ENCODE results near the gene CREB3L2. TPM values are rescaled to one million over a fixed set of nuclear protein-coding genes. Genes with fewer than 3 reads are reported as not detected.

Gene CREB3L2
- total and polyA plus RNA-seq, 7 donors: 2.2 to 14.7 (median 6.7) TPM

DNA sequence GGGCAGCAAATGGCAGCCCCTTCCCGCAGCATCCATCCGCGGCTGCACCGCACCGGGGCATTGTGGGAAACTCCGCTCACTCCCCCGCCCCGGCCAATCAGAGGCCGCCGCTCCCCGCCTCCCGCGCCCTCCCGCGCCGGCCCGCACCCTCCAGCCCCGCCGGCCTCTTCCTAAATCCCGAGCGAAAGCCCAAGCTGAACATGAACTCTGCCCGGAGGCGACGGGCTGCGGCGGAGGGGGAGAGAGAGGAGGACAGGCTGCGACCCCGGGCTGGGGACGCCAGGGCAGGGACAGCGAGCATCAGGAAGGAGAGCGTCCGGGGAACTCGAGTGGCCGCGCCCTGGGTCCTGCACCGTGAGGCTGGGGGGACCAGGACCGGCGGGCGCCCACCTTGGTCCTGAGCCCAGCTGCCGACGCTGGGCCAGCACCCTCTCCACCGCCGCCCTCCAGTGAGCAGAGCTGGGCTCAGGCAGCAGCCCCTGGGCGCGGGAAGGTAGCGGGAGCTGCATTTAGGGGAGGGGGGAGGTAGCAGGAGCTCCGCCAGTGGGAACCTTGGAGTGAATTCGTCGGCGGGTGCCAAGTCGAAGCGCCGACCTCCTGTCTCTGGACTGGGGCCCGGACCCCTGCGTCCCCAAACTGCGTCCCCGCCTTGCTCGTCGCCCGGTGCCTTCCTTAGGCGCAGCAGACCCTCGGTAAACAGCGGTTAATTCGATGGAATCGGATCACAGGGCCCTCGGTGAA is 154.9 kb downstream of the CREB3L2 start, which contains the start of gene DGKI:
DGKI (minus strand) TSS at position 148 of the 741 bp plus-strand sequence.
- Histone ChIP-seq H3K27me3 (ENCODE audit: insufficient read depth in 3 of 3, low read length in 2 of 3) (peaks cover 0 to 44% (median 27%) of the 10 kb centered on the region in 3 donors), H3K36me3 (ENCODE audit: insufficient read depth in 1 of 2, low read depth in 1 of 2) (no peaks in the 10 kb centered on the region), H3K27ac (no peak within 1 kb of the TSS), H3K4me1 (no peaks in the 10 kb centered on the region), H3K4me3 (peak within 1 kb of the TSS; percentile 47), H3K9me3 (no peaks in the 10 kb centered on the region)
- 2% methylated on average over 35 to 66 of the region's 66 CpGs for WGBS, 3 donors
- TF ChIP-seq CTCF (IDR thresholded peaks at IDR 0.05): no peak
- ATAC-seq (peak in 2 of 4 donors; percentile 37 to 43), DNase-seq (peak; percentile 33 to 58)
- intact Hi-C loops (cut with DNase I): no loop called here

- H3K4me1 ChIP-seq: no peaks in the 10 kb centered on the region
- 0 to 1% (median 0%) methylated on average over 21 to 47 of the region's 47 CpGs for WGBS, 3 donors
- ATAC-seq (no peak), DNase-seq (no peak)
- H3K27ac ChIP-seq: no peak overlapping the region
- peaks cover 0 to 44% (median 27%) of the 10 kb centered on the region in 3 donors for H3K27me3 ChIP-seq (ENCODE audit: insufficient read depth in 3 of 3, low read length in 2 of 3)
- H3K36me3 ChIP-seq (ENCODE audit: insufficient read depth in 1 of 2, low read depth in 1 of 2): no peaks in the 10 kb centered on the region
- peak overlapping the region; percentile 47 for H3K4me3 ChIP-seq
- H3K9me3 ChIP-seq: no peaks in the 10 kb centered on the region
- no peak for TF ChIP-seq CTCF (IDR thresholded peaks at IDR 0.05)
- intact Hi-C loops (cut with DNase I): no loop called here
Measured at GRCh38 chr7:137846549-137846826, 155.4 kb downstream of the CREB3L2 start.

- 70 to 77% (median 71%) methylated on average over 8 of the region's 8 CpGs for WGBS, 3 donors
- Histone ChIP-seq H3K4me3 (no peak overlapping the region), H3K36me3 (ENCODE audit: insufficient read depth in 1 of 2, low read depth in 1 of 2) (no peaks in the 10 kb centered on the region), H3K9me3 (no peaks in the 10 kb centered on the region), H3K27me3 (ENCODE audit: insufficient read depth in 3 of 3, low read length in 2 of 3) (peaks cover 0 to 44% (median 27%) of the 10 kb centered on the region in 3 donors), H3K27ac (no peak overlapping the region), H3K4me1 (no peaks in the 10 kb centered on the region)
- intact Hi-C loops (cut with DNase I): no loop called here
- no peak for TF ChIP-seq CTCF (IDR thresholded peaks at IDR 0.05)
- ATAC-seq (no peak), DNase-seq (no peak)
Measured at GRCh38 chr7:137844677-137845425, 157.0 kb downstream of the CREB3L2 start.

DNA sequence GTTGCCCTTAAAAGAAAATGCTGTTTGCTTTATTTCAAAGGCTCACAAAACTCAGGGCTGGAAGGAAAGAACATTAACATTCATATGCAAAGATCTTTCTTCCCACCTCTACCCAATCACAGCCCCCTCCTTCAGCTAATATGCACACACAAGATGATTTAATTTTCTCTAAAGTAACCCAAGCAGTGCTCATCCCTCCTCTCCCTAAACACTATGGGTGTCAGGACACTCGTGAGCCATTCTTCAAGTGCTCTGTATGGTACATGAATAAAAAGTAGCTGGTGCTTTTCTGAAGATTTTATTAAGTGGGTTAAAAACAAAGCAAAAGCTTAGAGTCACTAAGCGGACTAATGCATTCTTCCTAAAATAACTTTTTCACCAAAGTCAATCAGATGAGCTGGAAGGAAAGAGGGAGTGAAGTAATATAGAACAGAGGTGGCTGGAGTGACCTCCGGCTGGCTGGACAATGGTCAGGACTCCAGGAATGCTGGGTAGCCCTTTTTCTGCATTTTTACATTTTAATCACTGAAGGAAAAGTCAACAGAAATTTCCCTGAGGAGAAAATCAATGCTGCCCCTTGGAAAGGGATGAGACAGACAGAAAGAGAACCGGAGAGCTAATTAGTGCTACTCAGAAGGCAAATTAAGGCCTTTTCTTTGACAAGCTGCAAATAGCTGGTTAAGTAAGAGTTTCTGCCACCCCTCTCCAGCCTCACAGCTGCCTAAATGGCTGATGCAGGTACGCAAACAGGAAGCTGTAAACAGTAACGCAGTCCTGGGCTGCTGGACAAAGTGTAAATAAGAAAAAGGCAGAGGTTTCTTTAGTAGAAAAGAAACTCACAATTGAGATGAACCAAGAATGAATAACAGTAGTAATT is 161.7 kb downstream of the CREB3L2 start:
- no peaks in the 10 kb centered on the region for H3K9me3 ChIP-seq
- peaks cover 0 to 16% (median 7%) of the 10 kb centered on the region in 3 donors for H3K27me3 ChIP-seq (ENCODE audit: insufficient read depth in 3 of 3, low read length in 2 of 3)
- intact Hi-C loops (cut with DNase I): no loop called here
- DNase-seq: no peak
- no peaks in the 10 kb centered on the region for H3K36me3 ChIP-seq (ENCODE audit: insufficient read depth in 1 of 2, low read depth in 1 of 2)
- ATAC-seq: no peak
- no peak for TF ChIP-seq CTCF (IDR thresholded peaks at IDR 0.05)
- WGBS, 3 donors: 76 to 85% (median 84%) methylated on average over 6 of the region's 6 CpGs
- H3K4me1 ChIP-seq: no peaks in the 10 kb centered on the region
- no peak overlapping the region for H3K27ac ChIP-seq
- no peak overlapping the region for H3K4me3 ChIP-seq

Measured in psoas muscle (tissue), 8 donors.